Sigmoid colon (tissue), 7 donors: Measurements from ENCODE around the gene PGM1. TPM values are rescaled to one million over a fixed set of nuclear protein-coding genes. Genes with fewer than 3 reads are reported as not detected.

Experiments used
- DNase-seq: peaks from one replicate; pipeline ENCODE4 v3.0.0-alpha.2; 2019
- H3K27ac ChIP-seq, 4 donors: fragments of 200-600 bp; sonication (generic); one replicate each; pipeline ENCODE4 v1.5.1; 2016 to 2019; ENCODE audit warnings: mild to moderate bottlenecking in 1 of 4
- H3K27me3 ChIP-seq, 3 donors: fragments of 200-600 bp; sonication (generic); one replicate each; pipeline ENCODE4 v1.5.1; 2019; ENCODE audit warnings: mild to moderate bottlenecking in 1 of 3
- H3K36me3 ChIP-seq, 4 donors: fragments of 200-600 bp; sonication (generic); one replicate each; pipeline ENCODE4 v1.5.1; 2016 to 2019
- H3K4me1 ChIP-seq, 4 donors: fragments of 200-600 bp; sonication (generic); one replicate each; pipeline ENCODE4 v1.5.1; 2017 to 2019
- H3K4me3 ChIP-seq, 4 donors: fragments of 200-600 bp; sonication (generic); one replicate each; pipeline ENCODE4 v1.5.1; 2017 to 2019; ENCODE audit warnings: mild to moderate bottlenecking in 2 of 4, moderate library complexity in 1 of 4
- H3K9me3 ChIP-seq, 4 donors: fragments of 200-600 bp in 3 of 4; sonication (generic) in 3 of 4; one replicate each; pipeline versions ENCODE4 v1.5.1 to v1.6.1; 2013 to 2019
- EP300 ChIP-seq, 4 donors: sonication (generic); formaldehyde crosslinking; IDR thresholded peaks; one replicate each; pipeline ENCODE4 v1.6.1; 2017; ENCODE audit warnings: antibody characterized with exemption in 4 of 4
- POLR2A ChIP-seq, 2 donors: fragments of 450-650 bp; IDR thresholded peaks; one replicate each; pipeline ENCODE4 v1.6.1; 2016; ENCODE audit warnings: antibody characterized with exemption in 2 of 2, mild to moderate bottlenecking in 2 of 2, moderate library complexity in 2 of 2
- POLR2AphosphoS5 ChIP-seq, 4 donors: sonication (generic); formaldehyde crosslinking; IDR thresholded peaks; one replicate each; pipeline ENCODE4 v1.6.1; 2017; ENCODE audit warnings: antibody characterized with exemption in 4 of 4
- WGBS, 2 donors: extraction: QIAGEN DNeasy Blood & Tissue Kit; methylation state at CpG; one replicate each; pipeline ENCODE4 v1.1.7; 2013; 5-methylcytosine and 5-hydroxymethylcytosine counted together
- intact Hi-C: fragments of 100-400 bp; cut with DNase I; formaldehyde crosslinking; loops from one replicate; pipeline ENCODE4 v1.15.1; 2023
- polyA plus RNA-seq, 3 donors: library from polyadenylated mRNA; stranded (reverse); fragments of 200-250 nt; gene quantifications; one replicate each; pipeline ENCODE4 v1.2.3, GENCODE V29; 2013
- total RNA-seq, 4 donors: library from RNA; depleted of rRNA; stranded (reverse); fragments of >200 nt; gene quantifications; one replicate each; pipeline ENCODE4 v1.1.0, GENCODE V29; 2016
- TF ChIP-seq, protein P1 (sequence below), 4 experiments: fragments of 450-650 bp in 3 of 4; fragments of 200-600 bp in 1 of 4; IDR thresholded peaks; one replicate each; pipeline ENCODE4 v1.5.1; 2016 to 2019; ENCODE audit warnings: antibody characterized with exemption in 4 of 4, mild to moderate bottlenecking in 3 of 4, moderate library complexity in 2 of 4
- donor health status: healthy with polysubstance abuse.
- donor health status: Bipolar disorder and iron deficiency.
- donor health status: healthy.

The PGM1 gene
- total and polyA plus RNA-seq, 7 donors = 36.1 to 59.6 (median 53.5) TPM

DNA sequence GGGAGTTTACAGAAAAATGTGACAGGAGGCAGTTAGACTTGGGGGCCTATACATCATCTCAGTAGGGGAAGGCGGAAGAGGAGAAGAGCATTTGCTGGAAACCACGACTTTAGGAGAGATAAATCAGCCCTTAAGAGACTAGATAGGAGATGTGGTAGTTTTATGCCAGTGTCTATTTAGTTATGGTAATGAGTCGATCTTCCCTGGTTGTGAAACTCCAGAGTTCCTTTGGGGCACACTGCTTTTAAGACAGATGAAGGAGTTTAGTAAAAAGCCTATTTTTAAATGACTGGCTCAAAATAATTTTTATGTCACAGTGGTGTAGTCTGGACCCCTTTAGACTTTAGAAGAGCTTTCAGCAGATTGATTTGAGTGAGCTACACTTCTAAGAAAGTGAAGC, 7.8 kb downstream of the PGM1 start:
- Histone ChIP-seq H3K4me1 (no peaks in the 10 kb centered on the region), H3K27me3 (no peaks in the 10 kb centered on the region), H3K4me3 (no peak overlapping the region), H3K36me3 (no peaks in the 10 kb centered on the region), H3K27ac (no peak overlapping the region), H3K9me3 (no peaks in the 10 kb centered on the region)
- 82 to 91% methylated on average over 3 of the region's 3 CpGs for WGBS, 2 donors
- intact Hi-C loops = no loop called here
- TF ChIP-seq POLR2A (IDR thresholded peaks at IDR 0.05) (no peak), EP300 (IDR thresholded peaks at IDR 0.05) (no peak), POLR2AphosphoS5 (IDR thresholded peaks at IDR 0.05) (no peak)
- TF ChIP-seq, protein P1, sequence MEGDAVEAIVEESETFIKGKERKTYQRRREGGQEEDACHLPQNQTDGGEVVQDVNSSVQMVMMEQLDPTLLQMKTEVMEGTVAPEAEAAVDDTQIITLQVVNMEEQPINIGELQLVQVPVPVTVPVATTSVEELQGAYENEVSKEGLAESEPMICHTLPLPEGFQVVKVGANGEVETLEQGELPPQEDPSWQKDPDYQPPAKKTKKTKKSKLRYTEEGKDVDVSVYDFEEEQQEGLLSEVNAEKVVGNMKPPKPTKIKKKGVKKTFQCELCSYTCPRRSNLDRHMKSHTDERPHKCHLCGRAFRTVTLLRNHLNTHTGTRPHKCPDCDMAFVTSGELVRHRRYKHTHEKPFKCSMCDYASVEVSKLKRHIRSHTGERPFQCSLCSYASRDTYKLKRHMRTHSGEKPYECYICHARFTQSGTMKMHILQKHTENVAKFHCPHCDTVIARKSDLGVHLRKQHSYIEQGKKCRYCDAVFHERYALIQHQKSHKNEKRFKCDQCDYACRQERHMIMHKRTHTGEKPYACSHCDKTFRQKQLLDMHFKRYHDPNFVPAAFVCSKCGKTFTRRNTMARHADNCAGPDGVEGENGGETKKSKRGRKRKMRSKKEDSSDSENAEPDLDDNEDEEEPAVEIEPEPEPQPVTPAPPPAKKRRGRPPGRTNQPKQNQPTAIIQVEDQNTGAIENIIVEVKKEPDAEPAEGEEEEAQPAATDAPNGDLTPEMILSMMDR (IDR thresholded peaks at IDR 0.05) = no peak
- no peak for DNase-seq

- Histone ChIP-seq H3K27ac (no peak overlapping the region), H3K4me3 (no peak overlapping the region), H3K36me3 (no peaks in the 10 kb centered on the region), H3K4me1 (no peaks in the 10 kb centered on the region), H3K9me3 (no peaks in the 10 kb centered on the region), H3K27me3 (no peaks in the 10 kb centered on the region)
- 79 to 88% methylated on average over 4 of the region's 4 CpGs for WGBS, 2 donors
- DNase-seq = no peak
- intact Hi-C loops = no loop called here
- TF ChIP-seq, protein P1 (IDR thresholded peaks at IDR 0.05) = no peak
- TF ChIP-seq EP300 (IDR thresholded peaks at IDR 0.05) (no peak), POLR2A (IDR thresholded peaks at IDR 0.05) (no peak), POLR2AphosphoS5 (IDR thresholded peaks at IDR 0.05) (no peak)
Measured at GRCh38 chr1:63601463-63601862, 8.3 kb downstream of the PGM1 start.

DNA sequence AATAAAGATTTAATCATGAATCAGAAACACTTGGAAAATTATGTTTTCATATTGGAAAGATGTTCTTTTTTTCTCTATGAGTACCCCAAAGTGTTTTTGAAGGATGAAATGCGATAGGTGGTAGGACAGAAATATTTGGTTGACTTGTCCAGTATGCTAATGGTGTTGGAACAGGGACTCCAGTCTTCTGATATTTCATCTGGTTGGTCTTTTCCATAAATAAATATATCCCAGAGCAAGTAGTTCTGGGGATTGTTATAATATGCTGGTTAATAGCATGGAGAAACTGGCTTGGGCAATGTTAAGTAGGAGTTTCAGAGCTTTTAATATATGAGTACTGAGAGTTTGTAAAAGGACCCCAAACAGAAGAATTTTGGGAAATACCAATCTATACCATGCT, 8.7 kb downstream of the PGM1 start:
- TF ChIP-seq EP300 (IDR thresholded peaks at IDR 0.05) = no peak
- Histone ChIP-seq H3K4me1 (no peaks in the 10 kb centered on the region), H3K4me3 (no peak overlapping the region), H3K27ac (no peak overlapping the region), H3K36me3 (no peaks in the 10 kb centered on the region), H3K27me3 (no peaks in the 10 kb centered on the region), H3K9me3 (no peaks in the 10 kb centered on the region)
- WGBS, 2 donors = 96 to 100% methylated on average over 1 of the region's 1 CpG
- intact Hi-C loops = no loop called here
- no peak for DNase-seq

GRCh38 chr1:63602629-63603028, 9.4 kb downstream of the PGM1 start:
- no peaks in the 10 kb centered on the region for H3K36me3 ChIP-seq
- WGBS, 2 donors = 87 to 95% methylated on average over 5 of the region's 5 CpGs
- no peak for DNase-seq
- no peak overlapping the region for H3K27ac ChIP-seq
- no peaks in the 10 kb centered on the region for H3K9me3 ChIP-seq
- intact Hi-C loops = no loop called here
- H3K4me1 ChIP-seq = no peaks in the 10 kb centered on the region
- no peak overlapping the region for H3K4me3 ChIP-seq
- no peaks in the 10 kb centered on the region for H3K27me3 ChIP-seq
- TF ChIP-seq, protein P1 (IDR thresholded peaks at IDR 0.05) = no peak
- TF ChIP-seq POLR2A (IDR thresholded peaks at IDR 0.05) = no peak
- no peak for TF ChIP-seq POLR2AphosphoS5 (IDR thresholded peaks at IDR 0.05)
- TF ChIP-seq EP300 (IDR thresholded peaks at IDR 0.05) = no peak

GRCh38 chr1:63603810-63604209, 10.6 kb downstream of the PGM1 start:
- Histone ChIP-seq H3K36me3 (no peaks in the 10 kb centered on the region), H3K9me3 (no peaks in the 10 kb centered on the region), H3K4me3 (no peak overlapping the region), H3K27ac (no peak overlapping the region), H3K4me1 (no peaks in the 10 kb centered on the region), H3K27me3 (no peaks in the 10 kb centered on the region)
- no peak for DNase-seq
- intact Hi-C loops = no loop called here
- 93 to 97% methylated on average over 3 of the region's 3 CpGs for WGBS, 2 donors
- TF ChIP-seq, protein P1 (IDR thresholded peaks at IDR 0.05) = no peak
- TF ChIP-seq EP300 (IDR thresholded peaks at IDR 0.05) (no peak), POLR2A (IDR thresholded peaks at IDR 0.05) (no peak), POLR2AphosphoS5 (IDR thresholded peaks at IDR 0.05) (no peak)
